Mesenchymal stem cell (in vitro differentiated cells and primary cell): ENCODE measurements around the gene SHISA7.
A peak's percentile ranks its signal among the peaks of the same experiment; 100 is the strongest.

Experiments
- DNase-seq: peaks from one replicate; pipeline ENCODE4 v3.0.0-alpha.2; 2013
- H2AFZ ChIP-seq: one replicate; pipeline ENCODE4 v1.6.1; 2013; ENCODE audit warnings: low read depth, mild to moderate bottlenecking, control low read depth, inconsistent platforms, low read length, moderate library complexity
- H2AK5ac ChIP-seq: 2 replicates; pipeline ENCODE4 v1.6.1; 2013; ENCODE audit warnings: low read length, moderate library complexity, mild to moderate bottlenecking, inconsistent platforms; ENCODE audit not compliant: severe bottlenecking
- H2BK120ac ChIP-seq: one replicate; pipeline ENCODE4 v1.6.1; 2013; ENCODE audit warnings: low read depth, mild to moderate bottlenecking, inconsistent platforms, low read length, moderate library complexity
- H2BK12ac ChIP-seq, 2 experiments: one replicate each; pipeline ENCODE4 v1.6.1; 2013; ENCODE audit warnings: inconsistent platforms in 2 of 2, low read length in 2 of 2, mild to moderate bottlenecking in 2 of 2, moderate library complexity in 2 of 2, control low read depth in 1 of 2
- H2BK15ac ChIP-seq: one replicate; pipeline ENCODE4 v1.6.1; 2013; ENCODE audit warnings: mild to moderate bottlenecking, low read depth, inconsistent platforms; ENCODE audit not compliant: poor library complexity, severe bottlenecking
- H2BK5ac ChIP-seq: 2 replicates; pipeline ENCODE4 v1.6.1; 2013; ENCODE audit warnings: low read depth, mild to moderate bottlenecking, low read length, control low read depth, inconsistent platforms; ENCODE audit not compliant: poor library complexity, severe bottlenecking
- H3K14ac ChIP-seq, 2 experiments: one replicate each; pipeline ENCODE4 v1.6.1; 2013; ENCODE audit warnings: inconsistent platforms in 2 of 2, low read length in 2 of 2, control low read depth in 1 of 2, mild to moderate bottlenecking in 1 of 2, moderate library complexity in 1 of 2
- H3K18ac ChIP-seq, 2 experiments: one replicate each; pipeline ENCODE4 v1.6.1; 2013; ENCODE audit warnings: inconsistent platforms in 2 of 2, low read length in 2 of 2, control low read depth in 1 of 2, low read depth in 1 of 2, mild to moderate bottlenecking in 1 of 2
- H3K23ac ChIP-seq, 2 experiments: one replicate each; pipeline ENCODE4 v1.6.1; 2013; ENCODE audit warnings: inconsistent platforms in 2 of 2, low read length in 2 of 2, mild to moderate bottlenecking in 2 of 2, moderate library complexity in 2 of 2, control low read depth in 1 of 2
- H3K27ac ChIP-seq: 2 replicates; pipeline ENCODE4 v1.5.1; 2013; ENCODE audit warnings: mild to moderate bottlenecking, moderate library complexity, low read length, control low read depth, inconsistent platforms; ENCODE audit not compliant: poor library complexity, severe bottlenecking
- H3K27me3 ChIP-seq, 2 experiments: 2 replicates each; pipeline versions ENCODE4 v1.6.1 to v1.7.0; 2013; ENCODE audit warnings: low read length in 2 of 2, mild to moderate bottlenecking in 2 of 2, moderate library complexity in 2 of 2, control low read depth in 1 of 2, inconsistent platforms in 1 of 2; ENCODE audit not compliant: control insufficient read depth in 1 of 2, insufficient read depth in 1 of 2
- H3K36me3 ChIP-seq, 2 experiments: 2 replicates each; pipeline versions ENCODE4 v1.6.1 to v1.7.0; 2013; ENCODE audit warnings: low read length in 2 of 2, control low read depth in 1 of 2, inconsistent platforms in 1 of 2, low read depth in 1 of 2, mild to moderate bottlenecking in 1 of 2; ENCODE audit not compliant: insufficient read depth in 2 of 2, control insufficient read depth in 1 of 2
- H3K4ac ChIP-seq, 2 experiments: one replicate each; pipeline ENCODE4 v1.6.1; 2013; ENCODE audit warnings: inconsistent platforms in 2 of 2, low read length in 2 of 2, mild to moderate bottlenecking in 2 of 2, moderate library complexity in 2 of 2, control low read depth in 1 of 2, low read depth in 1 of 2
- H3K4me1 ChIP-seq: 2 replicates; pipeline ENCODE4 v1.6.1; 2013; ENCODE audit warnings: low read depth, low read length, control low read depth; ENCODE audit not compliant: control insufficient read depth, insufficient read depth
- H3K4me2 ChIP-seq: 2 replicates; pipeline ENCODE4 v1.6.1; 2013; ENCODE audit warnings: low read length, mild to moderate bottlenecking, inconsistent platforms; ENCODE audit not compliant: poor library complexity, severe bottlenecking
- H3K4me3 ChIP-seq, 2 experiments: 2 replicates each; pipeline versions ENCODE4 v1.5.1 to v1.7.0; 2013; ENCODE audit warnings: low read length in 2 of 2, mild to moderate bottlenecking in 2 of 2, control low read depth in 1 of 2, low read depth in 1 of 2; ENCODE audit not compliant: insufficient read depth in 1 of 2
- H3K79me1 ChIP-seq: replicated peaks from 2 replicates; pipeline ENCODE4 v1.6.1; 2013; ENCODE audit warnings: mild to moderate bottlenecking, control low read depth, low read length, inconsistent platforms; ENCODE audit not compliant: poor library complexity, severe bottlenecking
- H3K9ac ChIP-seq: 2 replicates; pipeline ENCODE4 v1.7.0; 2013; ENCODE audit warnings: mild to moderate bottlenecking, low read length, moderate library complexity
- H3K9me3 ChIP-seq: 2 replicates; pipeline ENCODE4 v1.7.0; 2013; ENCODE audit warnings: mild to moderate bottlenecking, low read length; ENCODE audit not compliant: control insufficient read depth
- H4K8ac ChIP-seq: one replicate; pipeline ENCODE4 v1.6.1; 2013; ENCODE audit warnings: inconsistent platforms, mild to moderate bottlenecking, low read length, moderate library complexity
- H4K91ac ChIP-seq: one replicate; pipeline ENCODE4 v1.6.1; 2013; ENCODE audit warnings: mild to moderate bottlenecking, low read length, inconsistent platforms
- WGBS: methylation state at CpG from one replicate; pipeline ENCODE4 v1.1.7; 2013; ENCODE audit warnings: mixed read lengths; 5-methylcytosine and 5-hydroxymethylcytosine counted together

Gene SHISA7

DNA sequence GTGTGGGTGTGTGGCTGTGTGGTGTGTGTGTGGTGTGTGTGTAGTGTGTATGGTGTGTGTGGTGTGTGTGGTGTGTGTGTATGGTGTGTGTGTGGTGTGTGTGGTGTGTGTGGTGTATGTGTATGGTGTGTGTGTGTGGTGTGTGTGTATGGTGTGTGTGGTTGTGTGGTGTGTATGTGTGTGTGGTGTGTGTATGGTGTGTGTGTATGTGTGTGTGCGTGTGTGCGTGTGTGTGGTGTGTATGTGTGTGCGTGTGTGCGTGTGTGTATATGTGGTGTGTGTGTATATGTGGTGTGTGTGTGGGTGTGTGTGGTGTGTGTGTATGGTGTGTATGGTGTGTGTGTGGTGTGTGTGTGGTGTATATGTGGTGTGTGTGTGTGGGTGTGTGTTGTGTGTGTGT is 8.1 kb downstream of the SHISA7 start:
- 95% methylated on average over 4 of the region's 4 CpGs for WGBS
- H2BK12ac ChIP-seq: no peak overlapping the region
- no peak overlapping the region for H3K14ac ChIP-seq
- peaks cover 9% of the 10 kb centered on the region for H3K4me1 ChIP-seq
- no peak overlapping the region for H2BK15ac ChIP-seq
- no peak overlapping the region for H3K4me2 ChIP-seq
- no peak for DNase-seq
- H3K27me3 ChIP-seq: peaks cover 19 to 71% of the 10 kb centered on the region in 2 experiments
- peaks cover 5% of the 10 kb centered on the region for H3K9me3 ChIP-seq
- no peak overlapping the region for H3K27ac ChIP-seq
- no peak overlapping the region for H3K23ac ChIP-seq
- no peaks in the 10 kb centered on the region for H3K36me3 ChIP-seq
- no peak overlapping the region for H3K4ac ChIP-seq
- no peak overlapping the region for H3K9ac ChIP-seq
- H3K18ac ChIP-seq: no peak overlapping the region
- no peaks in the 10 kb centered on the region for H3K79me1 ChIP-seq
- no peak overlapping the region for H2AK5ac ChIP-seq
- H4K8ac ChIP-seq: no peak overlapping the region
- H2AFZ ChIP-seq: no peak overlapping the region
- H2BK5ac ChIP-seq: no peak overlapping the region
- H2BK120ac ChIP-seq: no peak overlapping the region
- H4K91ac ChIP-seq: peak overlapping the region; percentile 43
- no peak overlapping the region for H3K4me3 ChIP-seq

DNA sequence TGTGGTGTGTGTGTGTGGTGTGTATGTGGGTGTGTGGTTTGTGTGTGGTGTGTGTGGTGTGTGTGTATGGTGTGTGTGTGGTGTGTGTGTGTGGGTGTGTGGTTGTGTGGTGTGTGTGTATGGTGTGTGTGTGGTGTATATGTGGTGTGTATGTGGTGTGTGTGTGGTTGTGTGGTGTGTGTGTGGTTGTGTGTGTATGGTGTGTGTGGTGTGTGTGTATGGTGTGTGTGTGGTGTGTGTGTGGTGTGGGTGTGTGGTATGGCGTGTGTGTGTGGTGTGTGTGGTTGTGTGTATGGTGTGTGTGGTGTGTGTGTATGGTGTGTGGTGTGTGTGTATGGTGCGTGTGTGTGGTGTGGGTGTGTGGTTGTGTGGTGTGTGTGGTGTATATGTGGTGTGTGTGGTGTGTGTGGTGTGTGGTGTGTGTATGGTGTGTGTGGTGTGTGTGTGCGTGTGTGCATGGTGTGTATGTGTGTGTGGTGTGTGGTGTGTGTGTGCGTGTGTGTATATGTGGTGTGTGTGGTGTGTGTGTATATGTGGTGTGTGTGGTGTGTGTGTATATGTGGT is 8.7 kb downstream of the SHISA7 start:
- no peak overlapping the region for H2BK5ac ChIP-seq
- no peak overlapping the region for H2BK12ac ChIP-seq
- no peak overlapping the region for H3K9ac ChIP-seq
- peak overlapping the region; percentile 49 for H4K91ac ChIP-seq
- H2AK5ac ChIP-seq: no peak overlapping the region
- peaks cover 13 to 72% of the 10 kb centered on the region in 2 experiments for H3K27me3 ChIP-seq
- H3K23ac ChIP-seq: peak overlapping the region in 1 of 2 experiments; percentile 73
- no peak overlapping the region for H2BK15ac ChIP-seq
- peak overlapping the region in 1 of 2 experiments; percentile 20 for H3K4me3 ChIP-seq
- H2BK120ac ChIP-seq: no peak overlapping the region
- no peak for DNase-seq
- H3K4ac ChIP-seq: no peak overlapping the region
- peak overlapping the region in 1 of 2 experiments; percentile 38 for H3K18ac ChIP-seq
- H2AFZ ChIP-seq: no peak overlapping the region
- no peak overlapping the region for H4K8ac ChIP-seq
- 84% methylated on average over 4 of the region's 4 CpGs for whole genome bisulfite sequencing
- H3K14ac ChIP-seq: peak overlapping the region in 1 of 2 experiments; percentile 46
- peaks cover 5% of the 10 kb centered on the region for H3K9me3 ChIP-seq
- no peak overlapping the region for H3K27ac ChIP-seq
- H3K4me1 ChIP-seq: peaks cover 9% of the 10 kb centered on the region
- no peaks in the 10 kb centered on the region for H3K79me1 ChIP-seq
- H3K4me2 ChIP-seq: no peak overlapping the region
- H3K36me3 ChIP-seq: no peaks in the 10 kb centered on the region

DNA sequence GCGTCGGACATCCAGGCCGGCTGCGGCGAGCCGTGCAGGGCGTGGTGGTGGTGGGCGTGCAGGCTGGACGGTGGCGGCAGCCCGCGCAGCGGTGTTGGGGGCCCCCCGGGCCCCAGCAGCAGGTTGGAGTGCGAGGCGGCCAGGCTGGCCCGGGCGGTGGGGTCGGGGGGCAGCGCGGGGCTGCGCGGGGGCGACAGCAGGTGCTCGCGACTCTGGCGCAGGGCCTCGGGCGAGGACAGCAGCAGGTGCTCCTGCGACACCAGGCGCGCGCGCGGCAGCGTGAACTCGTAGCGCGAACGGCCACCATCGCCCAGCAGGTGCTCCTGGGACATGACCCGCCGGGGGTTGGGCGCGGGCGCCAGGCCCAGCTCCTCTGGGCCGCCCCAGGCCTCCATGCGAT is 9.8 kb downstream of the SHISA7 start:
- Histone ChIP-seq H3K4ac (no peak overlapping the region), H3K4me3 (no peak overlapping the region), H3K23ac (no peak overlapping the region), H3K9me3 (peaks cover 5% of the 10 kb centered on the region), H2AK5ac (no peak overlapping the region), H3K18ac (no peak overlapping the region), H3K27me3 (peaks cover 5 to 70% of the 10 kb centered on the region in 2 experiments), H4K8ac (no peak overlapping the region), H2BK15ac (no peak overlapping the region), H2AFZ (no peak overlapping the region), H3K36me3 (no peaks in the 10 kb centered on the region), H2BK5ac (no peak overlapping the region), H3K27ac (no peak overlapping the region), H3K79me1 (no peaks in the 10 kb centered on the region), H4K91ac (no peak overlapping the region), H2BK120ac (no peak overlapping the region), H3K4me1 (peaks cover 9% of the 10 kb centered on the region), H3K4me2 (no peak overlapping the region), H3K9ac (no peak overlapping the region), H2BK12ac (no peak overlapping the region), H3K14ac (no peak overlapping the region)
- DNase-seq: no peak
- WGBS: 92% methylated on average over 48 of the region's 48 CpGs

DNA sequence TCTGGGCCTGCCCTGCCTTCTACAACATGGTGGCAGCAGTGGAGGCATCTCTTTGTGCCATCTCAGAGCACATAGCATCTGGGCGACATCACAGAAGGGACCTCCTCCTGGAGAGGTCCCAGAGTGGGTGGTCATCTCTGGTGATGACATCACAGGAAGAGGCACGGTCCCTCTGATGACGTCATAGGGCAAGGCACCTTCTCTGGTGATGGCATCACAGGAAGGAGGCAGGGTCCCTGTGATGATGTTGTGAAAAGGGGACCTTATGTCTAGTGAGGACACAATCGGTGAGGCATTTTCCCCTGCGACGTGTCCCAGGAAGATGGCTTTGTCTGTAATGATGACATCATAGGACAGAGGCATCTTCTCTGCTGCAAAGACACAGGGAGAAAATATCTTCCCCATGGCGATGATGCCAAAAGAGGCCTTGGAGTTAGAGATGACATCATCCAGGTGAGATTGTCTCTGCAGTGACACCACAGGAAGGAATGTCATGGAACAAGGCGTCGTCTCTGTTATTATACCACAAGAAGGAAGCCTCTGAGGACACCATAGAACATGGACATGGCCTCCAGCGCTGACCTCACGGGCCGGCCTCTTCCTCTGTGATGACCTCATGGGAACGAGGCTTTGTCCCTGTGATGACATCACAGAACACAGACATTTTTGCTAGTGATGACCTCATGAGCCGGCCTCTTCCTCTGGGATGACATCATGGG is 10.7 kb downstream of the SHISA7 start:
- WGBS: 81% methylated on average over 14 of the region's 14 CpGs
- no peak overlapping the region for H4K91ac ChIP-seq
- no peak overlapping the region for H4K8ac ChIP-seq
- no peak overlapping the region for H3K27ac ChIP-seq
- H3K4me2 ChIP-seq: no peak overlapping the region
- H3K4ac ChIP-seq: no peak overlapping the region
- no peak overlapping the region for H2BK5ac ChIP-seq
- no peak overlapping the region for H3K9ac ChIP-seq
- no peaks in the 10 kb centered on the region for H3K36me3 ChIP-seq
- H2BK15ac ChIP-seq: no peak overlapping the region
- H2AK5ac ChIP-seq: no peak overlapping the region
- peaks cover 4 to 66% of the 10 kb centered on the region in 2 experiments for H3K27me3 ChIP-seq
- DNase-seq: no peak
- no peaks in the 10 kb centered on the region for H3K79me1 ChIP-seq
- H3K9me3 ChIP-seq: peaks cover 5% of the 10 kb centered on the region
- no peak overlapping the region for H2AFZ ChIP-seq
- H3K23ac ChIP-seq: no peak overlapping the region
- H3K14ac ChIP-seq: no peak overlapping the region
- H3K4me1 ChIP-seq: peaks cover 6% of the 10 kb centered on the region
- H2BK12ac ChIP-seq: no peak overlapping the region
- no peak overlapping the region for H2BK120ac ChIP-seq
- no peak overlapping the region for H3K4me3 ChIP-seq
- no peak overlapping the region for H3K18ac ChIP-seq
